Epithelial cell of esophagus (primary cell): ENCODE results near the gene GLS.
A peak's percentile ranks its signal among the peaks of the same experiment; 100 is the strongest.
"Not testable (repeated sequence)": the region's sequence is repeated elsewhere in the genome, so short reads cannot be mapped to it uniquely, and the experiment has no call there.

Source experiments
- DNase-seq: peaks from one replicate; pipeline ENCODE4 v3.0.0; 2010; ENCODE audit warnings: low read depth
- H3K4me3 ChIP-seq: 2 replicates; pipeline ENCODE4 v1.5.1; 2011; ENCODE audit warnings: mild to moderate bottlenecking, low read length, control low read depth
- CTCF ChIP-seq: IDR thresholded peaks from 2 replicates; pipeline ENCODE4 v1.5.1; 2011; ENCODE audit warnings: low read depth, mild to moderate bottlenecking, low read length, control low read depth, inconsistent platforms; ENCODE audit not compliant: insufficient read depth; ENCODE audit errors: missing control alignments

Gene GLS

GRCh38 chr2:190846746-190847145 lies 33.9 kb upstream of the GLS start:
- TF ChIP-seq CTCF: no peak
- peak; percentile 73 for DNase-seq
- no peak overlapping the region for H3K4me3 ChIP-seq

- TF ChIP-seq CTCF: no peak
- no peak for DNase-seq
- H3K4me3 ChIP-seq: no peak overlapping the region
These were observed 33.0 kb upstream of the GLS start for GRCh38 chr2:190847504-190848081.

GRCh38 chr2:190849774-190850173 lies 30.8 kb upstream of the GLS start:
- no peak for TF ChIP-seq CTCF
- no peak overlapping the region for H3K4me3 ChIP-seq
- DNase-seq: peak; percentile 72

GRCh38 chr2:190853022-190853421 lies 27.6 kb upstream of the GLS start:
- H3K4me3 ChIP-seq, DNase-seq: not testable (repeated sequence)

GRCh38 chr2:190853531-190854383 lies 26.9 kb upstream of the GLS start:
- no peak for TF ChIP-seq CTCF
- no peak for DNase-seq
- H3K4me3 ChIP-seq: no peak overlapping the region

GRCh38 chr2:190854726-190855125 lies 25.9 kb upstream of the GLS start:
- TF ChIP-seq CTCF: no peak
- H3K4me3 ChIP-seq: no peak overlapping the region
- DNase-seq: no peak

GRCh38 chr2:190855245-190855644 lies 25.4 kb upstream of the GLS start:
- H3K4me3 ChIP-seq: no peak overlapping the region
- TF ChIP-seq CTCF: no peak
- DNase-seq: no peak
